ENCODE measurements around the gene BAD.
"Not testable (repeated sequence)": the region's sequence is repeated elsewhere in the genome, so short reads cannot be mapped to it uniquely, and the experiment has no call there.

Gene BAD

GRCh38 chr11:64318766-64319761, 34.6 kb upstream of the BAD start:
- H3K4me3 ChIP-seq (ENCODE audit: low read length): peak overlapping the region; percentile 94
- DNase-seq (ENCODE audit: low read depth): no peak
- no peak for TF ChIP-seq CTCF (conservative IDR thresholded peaks at IDR 0.05; ENCODE audit: low read depth, low read length)

GRCh38 chr11:64317961-64318765, 33.7 kb upstream of the BAD start, which contains the start of gene PRDX5:
Gene PRDX5, plus strand, starts transcription at chr11:64318121. Its CDS starts 95 bp downstream, at chr11:64318216.
- H3K4me3 ChIP-seq (ENCODE audit: low read length): peak within 1 kb of the TSS; percentile 94
- DNase-seq (ENCODE audit: low read depth): peak; percentile 77
- peak; percentile 36 for TF ChIP-seq CTCF (conservative IDR thresholded peaks at IDR 0.05; ENCODE audit: low read depth, low read length)

GRCh38 chr11:64317325-64317960, 33.0 kb upstream of the BAD start, which contains the start of gene TRMT112:
Gene TRMT112, minus strand, starts transcription at chr11:64317559. Its CDS starts 33 bp downstream, at chr11:64317526.
- TF ChIP-seq CTCF (conservative IDR thresholded peaks at IDR 0.05; ENCODE audit: low read depth, low read length): no peak
- DNase-seq (ENCODE audit: low read depth): peak; percentile 98
- H3K4me3 ChIP-seq (ENCODE audit: low read length): peak within 1 kb of the TSS; percentile 94

- no peak for DNase-seq (ENCODE audit: low read depth)
- H3K4me3 ChIP-seq (ENCODE audit: low read length): peak overlapping the region; percentile 94
- peak; percentile 33 for TF ChIP-seq CTCF (conservative IDR thresholded peaks at IDR 0.05; ENCODE audit: low read depth, low read length)
These were observed 32.3 kb upstream of the BAD start for GRCh38 chr11:64316672-64317324.

- DNase-seq (ENCODE audit: low read depth): not testable (repeated sequence)
- peak overlapping the region; percentile 94 for H3K4me3 ChIP-seq (ENCODE audit: low read length)
These were observed 31.4 kb upstream of the BAD start for GRCh38 chr11:64315667-64316526.

GRCh38 chr11:64314805-64315561, 30.5 kb upstream of the BAD start:
- no peak for DNase-seq (ENCODE audit: low read depth)
- no peak for TF ChIP-seq CTCF (conservative IDR thresholded peaks at IDR 0.05; ENCODE audit: low read depth, low read length)
- H3K4me3 ChIP-seq (ENCODE audit: low read length): no peak overlapping the region

Measured in retinal pigment epithelial cell (primary cell).